Measurements from ENCODE around the gene FRS3. TPM values are rescaled to one million over a fixed set of nuclear protein-coding genes. Genes with fewer than 3 reads are reported as not detected.

FRS3 gene
- total and polyA plus RNA-seq, 9 of the 15 experiments (the other 6 are each of a cell fraction or from before 2014, with no cell fraction given): 0.03 to 3.7 (median 1.6) TPM

DNA sequence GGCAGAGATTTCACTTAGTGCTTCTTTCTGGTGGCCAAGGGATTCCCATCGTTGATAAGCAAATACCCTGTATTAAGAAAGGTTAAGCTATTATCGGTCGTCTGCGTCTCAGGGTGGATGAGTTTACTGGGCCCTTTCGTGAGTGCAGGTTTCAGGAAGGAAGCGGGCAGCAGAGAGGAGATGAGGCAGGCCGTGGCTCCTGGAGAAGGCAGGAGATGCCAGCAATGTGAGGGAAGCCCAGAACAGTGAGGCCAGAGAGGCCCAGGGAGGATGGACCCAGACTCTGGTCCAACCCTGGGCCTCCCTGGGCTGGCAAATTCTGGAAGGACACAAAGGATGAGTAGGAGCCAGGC is 55.5 kb downstream of the FRS3 start:
- Histone ChIP-seq H4K20me1 (replicated peaks; ENCODE audit: control insufficient read depth, insufficient read depth, low read length) (peaks cover 14% of the 10 kb centered on the region), H3K9ac (ENCODE audit: insufficient read depth in 1 of 2, low read depth in 2 of 2, low read length in 2 of 2) (peak overlapping the region in 1 of 2 experiments; percentile 64; a peak in 1 of 4 replicates), H3K4me1 (replicated peaks in 1 of 2; ENCODE audit: control insufficient read depth in 2 of 2, insufficient read depth in 2 of 2, low read length in 2 of 2) (peaks cover 16 to 26% of the 10 kb centered on the region in 2 experiments), H3K4me2 (ENCODE audit: insufficient read depth, low read length) (no peak overlapping the region), H3K4me3 (no peak overlapping the region), H3K27me3 (ENCODE audit: control insufficient read depth in 2 of 2, insufficient read depth in 2 of 2, low read length in 2 of 2) (peaks cover 0 to 11% of the 10 kb centered on the region in 2 experiments; a peak in 1 of 5 replicates), H3K27ac (ENCODE audit: extremely low read depth, low read depth, low read length) (no peak overlapping the region), H3K9me3 (replicated peaks; ENCODE audit: control insufficient read depth, insufficient read depth, low read depth, low read length) (no peaks in the 10 kb centered on the region), H3K9me1 (ENCODE audit: control insufficient read depth, insufficient read depth, low read length) (no peaks in the 10 kb centered on the region), H3K79me2 (ENCODE audit: control insufficient read depth, insufficient read depth, low read length) (no peaks in the 10 kb centered on the region), H3K36me3 (ENCODE audit: control insufficient read depth, insufficient read depth, low read length) (no peaks in the 10 kb centered on the region), H2AFZ (ENCODE audit: low read depth, low read length) (no peak overlapping the region)
- TF ChIP-seq REST (IDR thresholded peaks at IDR 0.05; ENCODE audit: borderline replicate concordance) (no peak), REST (CRISPR knock-in tag; IDR thresholded peaks at IDR 0.05; ENCODE audit: low read depth) (0 out of 2 replicates have a peak, but pooled peaks have one; percentile 27), RB1 (IDR thresholded peaks at IDR 0.05; ENCODE audit: low read depth) (no peak)
- FAIRE-seq (no peak), DNase-seq (ENCODE audit: extremely low read depth in 1 of 4, low spot score in 3 of 4) (no peak), ATAC-seq (no peak)
- BruUV-seq (replicated peaks): no TSS peak
- in situ Hi-C loops (cut with MboI) (no loop called here), intact Hi-C loops (cut with micrococcal nuclease) (no loop called here)
- ChIA-PET CTCF (ENCODE audit: low intra/inter-chr PET ratio) (no interaction called here), POLR2A (interaction anchor here (0.8 to 1.7 kb wide), 6 partner anchors 9 to 1125 kb away, joined by 3 to 7 read pairs (median 5); no protein-coding TSS in a partner anchor)
- WGBS (ENCODE audit: insufficient coverage, low coverage, missing lambda C conversion rate): 37% methylated on average over 7 of the region's 7 CpGs

Data from K562 (cell line).